Trophoblast cell (in vitro differentiated cells and primary cell): ENCODE data around the gene MYOZ3.
A peak's percentile ranks its signal among the peaks of the same experiment; 100 is the strongest.

Experiments
- DNase-seq, 2 donors: peaks; one replicate each; pipeline ENCODE4 v3.0.0-alpha.2; 2016
- H2AFZ ChIP-seq: 2 replicates; pipeline ENCODE4 v1.6.1; 2013; ENCODE audit warnings: low read length, moderate library complexity, mild to moderate bottlenecking; ENCODE audit not compliant: insufficient read depth, poor library complexity
- H2AK5ac ChIP-seq: 2 replicates; pipeline ENCODE4 v1.6.1; 2013; ENCODE audit warnings: mild to moderate bottlenecking, low read length
- H2BK120ac ChIP-seq: 2 replicates; pipeline ENCODE4 v1.6.1; 2013; ENCODE audit warnings: low read length, mild to moderate bottlenecking, moderate library complexity; ENCODE audit not compliant: insufficient read depth, poor library complexity
- H2BK12ac ChIP-seq: 2 replicates; pipeline ENCODE4 v1.6.1; 2013; ENCODE audit warnings: mild to moderate bottlenecking, low read length, moderate library complexity
- H2BK5ac ChIP-seq: 2 replicates; pipeline ENCODE4 v1.6.1; 2013; ENCODE audit warnings: low read length, low read depth, moderate library complexity, mild to moderate bottlenecking; ENCODE audit not compliant: poor library complexity
- H3K14ac ChIP-seq: 2 replicates; pipeline ENCODE4 v1.6.1; 2013; ENCODE audit warnings: mild to moderate bottlenecking, low read length
- H3K18ac ChIP-seq: 2 replicates; pipeline ENCODE4 v1.6.1; 2013; ENCODE audit warnings: mild to moderate bottlenecking, low read length
- H3K23ac ChIP-seq: 2 replicates; pipeline ENCODE4 v1.6.1; 2013; ENCODE audit warnings: low read length
- H3K27ac ChIP-seq: 2 replicates; pipeline ENCODE4 v1.5.1; 2013; ENCODE audit warnings: low read depth, mild to moderate bottlenecking, inconsistent platforms, low read length, moderate library complexity
- H3K27me3 ChIP-seq: 2 replicates; pipeline ENCODE4 v1.6.1; 2013; ENCODE audit warnings: inconsistent platforms, mild to moderate bottlenecking, low read length, moderate library complexity; ENCODE audit not compliant: insufficient read depth
- H3K36me3 ChIP-seq, 2 experiments: 1 replicate in 1 of 2; 2 replicates in 1 of 2; pipeline ENCODE4 v1.6.1; 2013; ENCODE audit warnings: low read length in 2 of 2, mild to moderate bottlenecking in 2 of 2, moderate library complexity in 1 of 2; ENCODE audit not compliant: insufficient read depth in 2 of 2, control insufficient read depth in 1 of 2
- H3K4ac ChIP-seq: 2 replicates; pipeline ENCODE4 v1.6.1; 2013; ENCODE audit warnings: low read depth, mild to moderate bottlenecking, low read length, moderate library complexity
- H3K4me1 ChIP-seq, 2 experiments: 1 replicate in 1 of 2; 2 replicates in 1 of 2; pipeline ENCODE4 v1.6.1; 2013; ENCODE audit warnings: low read length in 2 of 2, mild to moderate bottlenecking in 2 of 2, moderate library complexity in 1 of 2; ENCODE audit not compliant: insufficient read depth in 2 of 2, control insufficient read depth in 1 of 2
- H3K4me2 ChIP-seq: 2 replicates; pipeline ENCODE4 v1.6.1; 2013; ENCODE audit warnings: inconsistent platforms, mild to moderate bottlenecking, low read length, moderate library complexity
- H3K4me3 ChIP-seq: 2 replicates; pipeline ENCODE4 v1.5.1; 2013; ENCODE audit warnings: mild to moderate bottlenecking, low read depth, low read length, inconsistent platforms
- H3K79me1 ChIP-seq: one replicate; pipeline ENCODE4 v1.6.1; 2013; ENCODE audit warnings: low read length
- H3K79me2 ChIP-seq: 2 replicates; pipeline ENCODE4 v1.6.1; 2013; ENCODE audit warnings: low read length, mild to moderate bottlenecking; ENCODE audit not compliant: control insufficient read depth, insufficient read depth, poor library complexity
- H3K9ac ChIP-seq: 2 replicates; pipeline ENCODE4 v1.6.1; 2013; ENCODE audit warnings: mild to moderate bottlenecking, low read length
- H3K9me3 ChIP-seq: 2 replicates; pipeline ENCODE4 v1.6.1; 2013; ENCODE audit warnings: low read depth, mild to moderate bottlenecking, control low read depth, inconsistent platforms, low read length; ENCODE audit not compliant: insufficient read depth
- H4K12ac ChIP-seq: 2 replicates; pipeline ENCODE4 v1.6.1; 2013; ENCODE audit warnings: low read depth, mild to moderate bottlenecking, low read length, moderate library complexity
- H4K8ac ChIP-seq: 2 replicates; pipeline ENCODE4 v1.6.1; 2013; ENCODE audit warnings: low read depth, mild to moderate bottlenecking, low read length, moderate library complexity
- H4K91ac ChIP-seq: one replicate; pipeline ENCODE4 v1.6.1; 2013; ENCODE audit warnings: low read depth, mild to moderate bottlenecking, low read length, moderate library complexity
- WGBS: extraction: QIAGEN DNeasy Blood & Tissue Kit; methylation state at CpG from one replicate; pipeline ENCODE4 v1.1.7; 2013; ENCODE audit warnings: missing lambda C conversion rate; ENCODE audit not compliant: insufficient read length, insufficient coverage; ENCODE audit errors: extremely low coverage; 5-methylcytosine and 5-hydroxymethylcytosine counted together

MYOZ3 gene

DNA sequence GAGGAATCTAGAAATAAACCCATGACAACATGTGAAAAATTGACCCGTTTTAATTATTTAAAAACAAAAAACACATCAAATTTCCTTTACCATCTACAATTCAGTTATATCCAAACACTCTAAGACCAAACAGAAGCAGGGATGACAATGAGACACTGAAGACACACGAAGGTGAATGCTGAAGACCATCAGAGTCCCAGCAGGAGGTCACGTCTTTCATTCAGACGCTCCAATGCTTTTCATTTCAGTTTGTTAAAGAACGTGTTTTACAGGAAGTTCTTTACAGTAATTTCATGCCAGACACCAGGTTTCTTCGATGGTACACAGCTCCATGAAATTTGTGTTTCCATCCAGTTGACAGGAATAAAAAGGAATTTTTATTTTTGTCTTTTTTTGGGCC is 29.7 kb downstream of the MYOZ3 start:
- no peak overlapping the region for H2BK12ac ChIP-seq
- H3K4me2 ChIP-seq, result no peak overlapping the region
- H3K4ac ChIP-seq, result no peak overlapping the region
- no peak overlapping the region for H2AK5ac ChIP-seq
- no peaks in the 10 kb centered on the region for H3K9me3 ChIP-seq
- no peaks in the 10 kb centered on the region for H3K27me3 ChIP-seq
- no peak overlapping the region for H3K14ac ChIP-seq
- no peaks in the 10 kb centered on the region for H3K79me2 ChIP-seq
- H4K91ac ChIP-seq, result no peak overlapping the region
- 100% methylated on average over 1 of the region's 6 CpGs for WGBS
- DNase-seq, result no peak
- H3K4me3 ChIP-seq, result no peak overlapping the region
- H2BK5ac ChIP-seq, result no peak overlapping the region
- H3K27ac ChIP-seq, result no peak overlapping the region
- H2AFZ ChIP-seq, result no peak overlapping the region
- H4K8ac ChIP-seq, result no peak overlapping the region
- no peak overlapping the region for H3K23ac ChIP-seq
- H2BK120ac ChIP-seq, result no peak overlapping the region
- H4K12ac ChIP-seq, result no peak overlapping the region
- no peak overlapping the region for H3K18ac ChIP-seq
- no peaks in the 10 kb centered on the region for H3K4me1 ChIP-seq
- no peaks in the 10 kb centered on the region for H3K79me1 ChIP-seq
- no peak overlapping the region for H3K9ac ChIP-seq
- peaks cover 19 to 42% of the 10 kb centered on the region in 2 experiments for H3K36me3 ChIP-seq

DNA sequence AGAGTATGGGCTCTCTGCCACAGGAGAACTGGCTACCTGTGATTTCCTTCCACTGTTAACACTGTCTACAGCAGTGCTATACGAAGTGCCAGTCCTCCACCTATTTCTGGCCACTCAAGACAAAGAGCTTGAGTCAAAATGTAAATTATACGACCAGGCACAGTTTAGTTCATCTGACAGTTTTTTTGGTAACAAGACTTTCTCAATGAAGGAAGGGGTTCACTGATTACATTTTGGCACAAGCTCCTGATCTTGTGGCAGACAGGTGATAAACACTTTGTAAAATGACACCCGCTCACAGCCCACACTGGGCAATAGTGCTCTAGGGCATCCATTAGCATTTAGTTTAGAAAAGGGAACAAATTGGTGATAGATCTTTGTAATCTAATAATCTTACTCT is 31.2 kb downstream of the MYOZ3 start:
- Histone ChIP-seq H2BK120ac (no peak overlapping the region), H2AFZ (no peak overlapping the region), H4K91ac (no peak overlapping the region), H3K9ac (no peak overlapping the region), H3K27ac (no peak overlapping the region), H3K4ac (no peak overlapping the region), H2AK5ac (no peak overlapping the region), H4K12ac (no peak overlapping the region), H3K36me3 (peaks cover 24 to 52% of the 10 kb centered on the region in 2 experiments), H3K18ac (no peak overlapping the region), H3K27me3 (no peaks in the 10 kb centered on the region), H2BK5ac (no peak overlapping the region), H3K9me3 (no peaks in the 10 kb centered on the region), H4K8ac (no peak overlapping the region), H3K4me3 (no peak overlapping the region), H2BK12ac (no peak overlapping the region), H3K4me2 (no peak overlapping the region), H3K23ac (no peak overlapping the region), H3K4me1 (no peaks in the 10 kb centered on the region), H3K79me2 (no peaks in the 10 kb centered on the region), H3K79me1 (no peaks in the 10 kb centered on the region), H3K14ac (no peak overlapping the region)
- no CpG with 5 or more reads among the region's 3 CpGs for WGBS
- DNase-seq, result no peak

DNA sequence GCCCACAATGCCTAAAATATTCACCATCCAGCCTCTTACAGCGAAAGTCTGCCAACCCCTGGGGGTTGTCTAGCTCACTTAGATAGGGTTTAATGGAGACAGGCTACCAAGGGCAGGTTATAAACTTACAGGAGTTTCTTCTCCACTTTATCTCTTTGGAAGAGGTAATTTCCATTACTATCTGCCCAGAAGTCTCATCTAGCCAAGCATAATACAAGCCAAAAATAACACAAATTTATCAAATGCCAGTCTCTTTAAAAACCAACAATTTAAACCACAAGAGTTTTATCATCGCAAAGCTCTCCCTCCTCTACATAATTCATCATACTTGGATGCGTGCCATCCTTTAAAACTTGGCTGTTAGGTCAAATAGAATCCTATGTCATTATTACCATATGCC is 33.6 kb downstream of the MYOZ3 start:
- no peak overlapping the region for H4K91ac ChIP-seq
- no peak overlapping the region for H3K4me3 ChIP-seq
- H2AFZ ChIP-seq, result no peak overlapping the region
- no peaks in the 10 kb centered on the region for H3K79me2 ChIP-seq
- H3K14ac ChIP-seq, result no peak overlapping the region
- H3K9me3 ChIP-seq, result no peaks in the 10 kb centered on the region
- H3K4me1 ChIP-seq, result peaks cover 0 to 2% of the 10 kb centered on the region in 2 experiments
- no peak overlapping the region for H3K9ac ChIP-seq
- no peak overlapping the region for H3K23ac ChIP-seq
- WGBS, result 100% methylated on average over 1 of the region's 3 CpGs
- no peak overlapping the region for H4K8ac ChIP-seq
- no peak overlapping the region for H3K18ac ChIP-seq
- no peak overlapping the region for H2AK5ac ChIP-seq
- H2BK120ac ChIP-seq, result no peak overlapping the region
- no peak overlapping the region for H2BK12ac ChIP-seq
- no peak for DNase-seq
- H3K27ac ChIP-seq, result no peak overlapping the region
- no peak overlapping the region for H3K4me2 ChIP-seq
- H3K4ac ChIP-seq, result no peak overlapping the region
- H2BK5ac ChIP-seq, result no peak overlapping the region
- no peaks in the 10 kb centered on the region for H3K79me1 ChIP-seq
- H3K36me3 ChIP-seq, result peaks cover 30 to 63% of the 10 kb centered on the region in 2 experiments
- no peaks in the 10 kb centered on the region for H3K27me3 ChIP-seq
- no peak overlapping the region for H4K12ac ChIP-seq

DNA sequence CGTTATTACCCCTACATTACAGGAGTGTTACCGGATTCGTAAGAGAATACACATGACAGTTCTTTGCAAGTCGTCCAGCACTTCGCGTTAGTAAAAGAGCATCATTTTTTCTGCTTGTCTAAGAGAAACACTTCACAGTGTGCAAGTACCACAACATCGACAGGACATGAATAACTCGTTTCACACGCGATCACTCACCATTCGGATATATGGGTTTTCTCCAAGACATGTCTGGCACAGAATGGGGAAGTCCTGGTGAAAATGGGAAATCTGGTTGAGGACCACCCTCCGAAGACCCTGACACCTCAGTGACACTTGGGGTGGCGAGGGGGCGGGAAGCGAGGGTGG is 39.2 kb downstream of the MYOZ3 start:
- peak overlapping the region; percentile 78 for H3K27ac ChIP-seq
- peaks cover 11 to 25% of the 10 kb centered on the region in 2 experiments for H3K36me3 ChIP-seq
- H4K8ac ChIP-seq, result peak overlapping the region; percentile 100
- H3K9ac ChIP-seq, result peak overlapping the region; percentile 97
- H4K12ac ChIP-seq, result no peak overlapping the region
- H3K4me2 ChIP-seq, result peak overlapping the region; percentile 79
- H3K79me2 ChIP-seq, result peaks cover 7% of the 10 kb centered on the region
- H4K91ac ChIP-seq, result peak overlapping the region; percentile 92
- no peak overlapping the region for H2AFZ ChIP-seq
- H3K23ac ChIP-seq, result no peak overlapping the region
- H2BK12ac ChIP-seq, result no peak overlapping the region
- H3K18ac ChIP-seq, result peak overlapping the region; percentile 64
- peak overlapping the region; percentile 84 for H3K4ac ChIP-seq
- peaks cover 2 to 6% of the 10 kb centered on the region in 2 experiments for H3K4me1 ChIP-seq
- peak overlapping the region; percentile 98 for H3K4me3 ChIP-seq
- H3K14ac ChIP-seq, result peak overlapping the region; percentile 98
- DNase-seq, result peak in 1 of 2 donors; percentile 46
- peaks cover 12% of the 10 kb centered on the region for H3K79me1 ChIP-seq
- no peaks in the 10 kb centered on the region for H3K9me3 ChIP-seq
- H2BK5ac ChIP-seq, result peak overlapping the region; percentile 92
- WGBS, result no CpG with 5 or more reads among the region's 15 CpGs
- H2AK5ac ChIP-seq, result peak overlapping the region; percentile 51
- no peaks in the 10 kb centered on the region for H3K27me3 ChIP-seq
- H2BK120ac ChIP-seq, result no peak overlapping the region
